HepG2 (cell line): ENCODE results near the gene PIM3. TPM values are rescaled to one million over a fixed set of nuclear protein-coding genes. Genes with fewer than 3 reads are reported as not detected.

ENCODE experiments used
- CEBPG ChIP-seq: IDR thresholded peaks from 2 replicates; pipeline ENCODE4 v1.6.1; 2016
- ELF3 ChIP-seq: IDR thresholded peaks from 2 replicates; pipeline ENCODE4 v1.6.1; 2016; ENCODE audit warnings: missing genetic modification reagents, missing compliant biosample characterization
- KLF12 ChIP-seq: sonication (generic); formaldehyde crosslinking; IDR thresholded peaks from 2 replicates; pipeline ENCODE4 v1.4.0; 2020; ENCODE audit warnings: missing genetic modification reagents, borderline replicate concordance
- KLF15 ChIP-seq: sonication (generic); formaldehyde crosslinking; IDR thresholded peaks from 2 replicates; pipeline ENCODE4 v1.8.1; 2023; ENCODE audit warnings: borderline replicate concordance, mild to moderate bottlenecking, inconsistent platforms, missing genetic modification reagents, mixed read lengths
- MAFG ChIP-seq: sonication (generic); formaldehyde crosslinking; IDR thresholded peaks from 2 replicates; pipeline ENCODE4 v1.5.1; 2020; ENCODE audit warnings: mild to moderate bottlenecking, missing genetic modification reagents
- NFE2L2 ChIP-seq: fragments of 150-350 bp; IDR thresholded peaks from 2 replicates; pipeline ENCODE4 v1.6.1; 2014; ENCODE audit warnings: low read length
- NR2F6 ChIP-seq, 2 experiments: IDR thresholded peaks; 2 replicates each; pipeline ENCODE4 v1.6.1; 2016; ENCODE audit warnings: antibody characterized with exemption in 1 of 2, mild to moderate bottlenecking in 1 of 2
- RAD21 ChIP-seq: fragments of 450-650 bp; formaldehyde crosslinking; IDR thresholded peaks from 2 replicates; pipeline ENCODE4 v1.5.0; 2020; ENCODE audit warnings: mild to moderate bottlenecking
- RXRA ChIP-seq: sonication (generic); formaldehyde crosslinking; IDR thresholded peaks from 2 replicates; pipeline ENCODE4 v1.5.1; 2020; ENCODE audit warnings: missing genetic modification reagents
- STAT5B ChIP-seq: sonication (generic); formaldehyde crosslinking; IDR thresholded peaks from 2 replicates; pipeline ENCODE4 v1.4.0; 2020; ENCODE audit warnings: missing genetic modification reagents
- TARDBP ChIP-seq: sonication (generic); formaldehyde crosslinking; IDR thresholded peaks from 2 replicates; pipeline ENCODE4 v1.8.0; 2022; ENCODE audit warnings: mild to moderate bottlenecking, missing genetic modification reagents
- TCF7 ChIP-seq: sonication (generic); IDR thresholded peaks from 2 replicates; pipeline ENCODE4 v1.6.1; 2016; ENCODE audit warnings: antibody characterized with exemption, low read depth
- TFE3 ChIP-seq: IDR thresholded peaks from 2 replicates; pipeline ENCODE4 v1.6.1; 2016
- THRA ChIP-seq: sonication (generic); formaldehyde crosslinking; IDR thresholded peaks from 2 replicates; pipeline ENCODE4 v1.4.0; 2020; ENCODE audit warnings: missing genetic modification reagents, borderline replicate concordance
- ZBTB7A ChIP-seq: sonication (generic); formaldehyde crosslinking; IDR thresholded peaks from 2 replicates; pipeline ENCODE4 v1.8.0; 2022; ENCODE audit warnings: mild to moderate bottlenecking, missing genetic modification reagents
- ZNF10 ChIP-seq: sonication (generic); formaldehyde crosslinking; IDR thresholded peaks from 2 replicates; pipeline ENCODE4 v1.4.0; 2020; ENCODE audit warnings: mild to moderate bottlenecking, low read depth, missing genetic modification reagents, borderline replicate concordance
- ZNF580 ChIP-seq: IDR thresholded peaks from 2 replicates; pipeline ENCODE4 v1.6.1; 2016; ENCODE audit warnings: low read depth, borderline replicate concordance
- ZNF619 ChIP-seq: sonication (generic); formaldehyde crosslinking; IDR thresholded peaks from 2 replicates; pipeline ENCODE4 v1.4.0; 2020; ENCODE audit warnings: mild to moderate bottlenecking, missing genetic modification reagents
- ZNF792 ChIP-seq: IDR thresholded peaks from 2 replicates; pipeline ENCODE4 v1.6.1; 2016
- ZNF800 ChIP-seq: sonication (generic); formaldehyde crosslinking; IDR thresholded peaks from 2 replicates; pipeline ENCODE4 v1.4.0; 2020; ENCODE audit warnings: missing genetic modification reagents
- polyA plus RNA-seq, 8 experiments: library from polyadenylated mRNA; depleted of rRNA in 3 of 8; stranded (reverse) in 7 of 8; unstranded in 1 of 8; fragments of >200 nt; fragmentation: Illumina TruSeq in 4 of 8; extraction: Trizol in 4 of 8; gene quantifications; 2 replicates each; pipeline versions ENCODE4 v1.2.1 to v1.2.3, GENCODE V29; 2011 to 2016; ENCODE audit warnings: low read depth in 4 of 8, missing spikeins in 1 of 8, mixed read lengths in 1 of 8; ENCODE audit not compliant: insufficient read depth in 1 of 8
- total RNA-seq, 5 experiments: library from RNA; depleted of rRNA; stranded (reverse); fragments of >200 nt; fragmentation: Illumina TruSeq; extraction: Trizol; gene quantifications; 2 replicates each; pipeline ENCODE4 v1.2.3, GENCODE V29; 2016; ENCODE audit warnings: low read depth in 1 of 5
- TF ChIP-seq, protein P1 (sequence below): sonication (generic); formaldehyde crosslinking; IDR thresholded peaks from 2 replicates; pipeline ENCODE4 v1.5.1; 2020; ENCODE audit warnings: missing genetic modification reagents, mild to moderate bottlenecking, borderline replicate concordance
- TF ChIP-seq, protein P2 (sequence below): sonication (generic); formaldehyde crosslinking; IDR thresholded peaks from 2 replicates; pipeline ENCODE4 v1.4.0; 2020; ENCODE audit warnings: missing genetic modification reagents

The PIM3 gene
- total and polyA plus RNA-seq, 2 of the 13 experiments (the other 11 are each of a cell fraction or from before 2014, with no cell fraction given), result 21.6 to 31.2 TPM

GRCh38 chr22:49930596-49931412 is 29.8 kb upstream of the PIM3 start (continued):
- no peak for TF ChIP-seq ZNF800 (CRISPR knock-in tag)
- TF ChIP-seq NR2F6 (IDR thresholded peaks at IDR 0.05), result no peak
- peak; percentile 56; the same call in 1 of the 2 replicates for TF ChIP-seq NR2F6 (CRISPR knock-in tag; IDR thresholded peaks at IDR 0.05)
- TF ChIP-seq KLF12 (CRISPR knock-in tag), result no peak
- TF ChIP-seq CEBPG (CRISPR knock-in tag), result peak; percentile 29; the same call in 1 of the 2 replicates
- peak; percentile 69; the same call in 1 of the 2 replicates for TF ChIP-seq ZNF580 (CRISPR knock-in tag)
- 0 out of 2 replicates have a peak, but pooled peaks have one; percentile 56 for TF ChIP-seq TARDBP
- TF ChIP-seq ZNF10 (CRISPR knock-in tag), result no peak
- TF ChIP-seq, protein P1, sequence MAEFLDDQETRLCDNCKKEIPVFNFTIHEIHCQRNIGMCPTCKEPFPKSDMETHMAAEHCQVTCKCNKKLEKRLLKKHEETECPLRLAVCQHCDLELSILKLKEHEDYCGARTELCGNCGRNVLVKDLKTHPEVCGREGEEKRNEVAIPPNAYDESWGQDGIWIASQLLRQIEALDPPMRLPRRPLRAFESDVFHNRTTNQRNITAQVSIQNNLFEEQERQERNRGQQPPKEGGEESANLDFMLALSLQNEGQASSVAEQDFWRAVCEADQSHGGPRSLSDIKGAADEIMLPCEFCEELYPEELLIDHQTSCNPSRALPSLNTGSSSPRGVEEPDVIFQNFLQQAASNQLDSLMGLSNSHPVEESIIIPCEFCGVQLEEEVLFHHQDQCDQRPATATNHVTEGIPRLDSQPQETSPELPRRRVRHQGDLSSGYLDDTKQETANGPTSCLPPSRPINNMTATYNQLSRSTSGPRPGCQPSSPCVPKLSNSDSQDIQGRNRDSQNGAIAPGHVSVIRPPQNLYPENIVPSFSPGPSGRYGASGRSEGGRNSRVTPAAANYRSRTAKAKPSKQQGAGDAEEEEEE (CRISPR knock-in tag), result 0 out of 2 replicates have a peak, but pooled peaks have one; percentile 41
- peak; percentile 48; the same call in 1 of the 2 replicates for TF ChIP-seq TFE3 (CRISPR knock-in tag)
- no peak for TF ChIP-seq ZBTB7A
- TF ChIP-seq MAFG (CRISPR knock-in tag), result no peak
- TF ChIP-seq TCF7, result no peak
- TF ChIP-seq, protein P2, sequence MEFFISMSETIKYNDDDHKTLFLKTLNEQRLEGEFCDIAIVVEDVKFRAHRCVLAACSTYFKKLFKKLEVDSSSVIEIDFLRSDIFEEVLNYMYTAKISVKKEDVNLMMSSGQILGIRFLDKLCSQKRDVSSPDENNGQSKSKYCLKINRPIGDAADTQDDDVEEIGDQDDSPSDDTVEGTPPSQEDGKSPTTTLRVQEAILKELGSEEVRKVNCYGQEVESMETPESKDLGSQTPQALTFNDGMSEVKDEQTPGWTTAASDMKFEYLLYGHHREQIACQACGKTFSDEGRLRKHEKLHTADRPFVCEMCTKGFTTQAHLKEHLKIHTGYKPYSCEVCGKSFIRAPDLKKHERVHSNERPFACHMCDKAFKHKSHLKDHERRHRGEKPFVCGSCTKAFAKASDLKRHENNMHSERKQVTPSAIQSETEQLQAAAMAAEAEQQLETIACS (CRISPR knock-in tag), result no peak
- TF ChIP-seq ZNF792 (CRISPR knock-in tag), result 0 out of 2 replicates have a peak, but pooled peaks have one; percentile 46
- TF ChIP-seq KLF15 (CRISPR knock-in tag), result no peak
- TF ChIP-seq THRA (CRISPR knock-in tag), result peak; percentile 56; the same call in 1 of the 2 replicates
- no peak for TF ChIP-seq ZNF619 (CRISPR knock-in tag)
- no peak for TF ChIP-seq NFE2L2
- peak; percentile 63; the same call in 1 of the 2 replicates for TF ChIP-seq ELF3 (CRISPR knock-in tag)
- TF ChIP-seq STAT5B (CRISPR knock-in tag), result no peak
- peak; percentile 90 for TF ChIP-seq RAD21 (CRISPR knock-in tag)
- no peak for TF ChIP-seq RXRA (CRISPR knock-in tag)
